LNCaP clone FGC (cell line): ENCODE measurements around the gene NCOA4.
"Not testable (repeated sequence)": the region's sequence is repeated elsewhere in the genome, so short reads cannot be mapped to it uniquely, and the experiment has no call there.

Experiments used
- DNase-seq: peaks from one replicate; pipeline ENCODE4 v3.0.0-alpha.2; 2011; ENCODE audit warnings: low read depth
- H3K4me3 ChIP-seq: 2 replicates; pipeline ENCODE4 v1.5.1; 2011; ENCODE audit warnings: mild to moderate bottlenecking, low read depth, low read length, control low read depth
- CTCF ChIP-seq: IDR thresholded peaks from 2 replicates; pipeline ENCODE4 v1.5.1; 2012; ENCODE audit warnings: mild to moderate bottlenecking; ENCODE audit not compliant: control insufficient read depth, insufficient read depth; ENCODE audit errors: extremely low read depth

NCOA4 gene

GRCh38 chr10:46001187-46001756 lies 29.2 kb downstream of the NCOA4 start:
- no peak for DNase-seq

GRCh38 chr10:46000538-46000937 lies 29.9 kb downstream of the NCOA4 start:
- DNase-seq = no peak
- H3K4me3 ChIP-seq = no peak overlapping the region
- no peak for TF ChIP-seq CTCF

More at GRCh38 chr10:46001187-46001756, 29.2 kb downstream of the NCOA4 start:
- no peak for TF ChIP-seq CTCF
- H3K4me3 ChIP-seq = no peak overlapping the region

- DNase-seq, H3K4me3 ChIP-seq: not testable (repeated sequence)
Measured at GRCh38 chr10:45999955-46000354, 30.5 kb downstream of the NCOA4 start.

GRCh38 chr10:45997994-45998763 lies 32.2 kb downstream of the NCOA4 start:
- no peak overlapping the region for H3K4me3 ChIP-seq
- TF ChIP-seq CTCF = no peak
- no peak for DNase-seq

GRCh38 chr10:45997557-45997956 lies 32.9 kb downstream of the NCOA4 start:
- H3K4me3 ChIP-seq = no peak overlapping the region
- TF ChIP-seq CTCF = no peak
- DNase-seq = no peak

- H3K4me3 ChIP-seq, DNase-seq: not testable (repeated sequence)
Measured at GRCh38 chr10:45985590-45985989, 44.8 kb downstream of the NCOA4 start.

- not testable (repeated sequence) for DNase-seq, H3K4me3 ChIP-seq
Measured at GRCh38 chr10:45984473-45984872, 46.0 kb downstream of the NCOA4 start.

GRCh38 chr10:45983538-45984186 lies 46.8 kb downstream of the NCOA4 start:
- not testable (repeated sequence) for H3K4me3 ChIP-seq, DNase-seq
- TF ChIP-seq CTCF = peak; percentile 48

GRCh38 chr10:45981367-45981766 lies 49.1 kb downstream of the NCOA4 start:
- not testable (repeated sequence) for H3K4me3 ChIP-seq, DNase-seq

- H3K4me3 ChIP-seq, DNase-seq: not testable (repeated sequence)
Measured at GRCh38 chr10:45978554-45978953, 51.9 kb downstream of the NCOA4 start.

- H3K4me3 ChIP-seq = peak overlapping the region; percentile 79; the same call in 1 of the 2 replicates
- DNase-seq = not testable (repeated sequence)
Measured at GRCh38 chr10:45974041-45974440, 56.4 kb downstream of the NCOA4 start.

- H3K4me3 ChIP-seq = peak overlapping the region; percentile 79
- DNase-seq = not testable (repeated sequence)
Measured at GRCh38 chr10:45972813-45973169, 57.6 kb downstream of the NCOA4 start.
